Muscle of arm (tissue), 12 donors: ENCODE data around the gene SORCS2. TPM values are rescaled to one million over a fixed set of nuclear protein-coding genes. Genes with fewer than 3 reads are reported as not detected.

ENCODE experiments used
- DNase-seq: peaks from one replicate; pipeline ENCODE4 v3.0.0-alpha.2; 2013
- polyA plus RNA-seq, 12 donors: library from polyadenylated mRNA; unstranded; fragments of 120-200 nt; gene quantifications; one replicate each; pipeline ENCODE4 v1.2.1, GENCODE V29; 2013; ENCODE audit not compliant: insufficient read length in 12 of 12

The SORCS2 gene
- polyA plus RNA-seq, 12 donors = 5.6 to 18.2 (median 8.3) TPM; not detected in 1

GRCh38 chr4:7370038-7370437 lies 177.7 kb downstream of the SORCS2 start:
- DNase-seq = no peak

- DNase-seq = no peak
Observed at GRCh38 chr4:7371210-7371941, 179.0 kb downstream of the SORCS2 start.

- no peak for DNase-seq
Observed at GRCh38 chr4:7372673-7373072, 180.3 kb downstream of the SORCS2 start.

- no peak for DNase-seq
Observed at GRCh38 chr4:7374571-7374970, 182.2 kb downstream of the SORCS2 start.

- no peak for DNase-seq
Observed at GRCh38 chr4:7375427-7375826, 183.1 kb downstream of the SORCS2 start.

GRCh38 chr4:7377223-7377865 lies 185.0 kb downstream of the SORCS2 start:
- DNase-seq = no peak

- no peak for DNase-seq
Observed at GRCh38 chr4:7379186-7379585, 186.8 kb downstream of the SORCS2 start.

- no peak for DNase-seq
Observed at GRCh38 chr4:7379719-7380118, 187.4 kb downstream of the SORCS2 start.

GRCh38 chr4:7381221-7381889 lies 189.0 kb downstream of the SORCS2 start:
- no peak for DNase-seq

GRCh38 chr4:7381890-7382633 lies 189.7 kb downstream of the SORCS2 start:
- no peak for DNase-seq

GRCh38 chr4:7382634-7383014 lies 190.3 kb downstream of the SORCS2 start:
- no peak for DNase-seq

- DNase-seq = no peak
Observed at GRCh38 chr4:7383266-7383665, 190.9 kb downstream of the SORCS2 start.

GRCh38 chr4:7384003-7384928 lies 191.9 kb downstream of the SORCS2 start:
- DNase-seq = no peak

- no peak for DNase-seq
Observed at GRCh38 chr4:7384929-7385890, 192.9 kb downstream of the SORCS2 start.

- DNase-seq = no peak
Observed at GRCh38 chr4:7387925-7388324, 195.6 kb downstream of the SORCS2 start.

GRCh38 chr4:7388627-7389026 lies 196.3 kb downstream of the SORCS2 start:
- DNase-seq = no peak

- no peak for DNase-seq
Observed at GRCh38 chr4:7389101-7389701, 196.9 kb downstream of the SORCS2 start.

- DNase-seq = no peak
Observed at GRCh38 chr4:7389719-7390118, 197.4 kb downstream of the SORCS2 start.

GRCh38 chr4:7390336-7390735 lies 198.0 kb downstream of the SORCS2 start:
- DNase-seq = no peak
